GM12891 (cell line): ENCODE measurements around the gene FBXO22.

Experiments
- POLR2A ChIP-seq: IDR thresholded peaks from 2 replicates; pipeline ENCODE4 v1.6.1; 2011; ENCODE audit warnings: low read depth, low read length, control low read depth
- POLR2AphosphoS5 ChIP-seq: IDR thresholded peaks from 2 replicates; pipeline ENCODE4 v1.6.1; 2011; ENCODE audit warnings: low read depth, low read length, control low read depth
- POU2F2 ChIP-seq: IDR thresholded peaks from 2 replicates; pipeline ENCODE4 v1.6.1; 2011; ENCODE audit warnings: low read depth, mild to moderate bottlenecking, control low read depth, low read length, moderate library complexity
- SPI1 ChIP-seq: IDR thresholded peaks from 2 replicates; pipeline ENCODE4 v1.6.1; 2011; ENCODE audit warnings: low read depth, low read length, control low read depth
- TAF1 ChIP-seq: IDR thresholded peaks from 2 replicates; pipeline ENCODE4 v1.6.1; 2011; ENCODE audit warnings: low read depth, low read length, control low read depth

GRCh38 chr15:75891895-75892294 is 11.8 kb upstream of the FBXO22 start:
- TF ChIP-seq POLR2A (no peak), TAF1 (no peak), POU2F2 (no peak), POLR2AphosphoS5 (no peak), SPI1 (no peak)
